ENCODE results near the gene TRIM8. TPM values are rescaled to one million over a fixed set of nuclear protein-coding genes. Genes with fewer than 3 reads are reported as not detected.

The TRIM8 gene
- total RNA-seq, 1 experiment from 2014 or later = 37.0 TPM

DNA sequence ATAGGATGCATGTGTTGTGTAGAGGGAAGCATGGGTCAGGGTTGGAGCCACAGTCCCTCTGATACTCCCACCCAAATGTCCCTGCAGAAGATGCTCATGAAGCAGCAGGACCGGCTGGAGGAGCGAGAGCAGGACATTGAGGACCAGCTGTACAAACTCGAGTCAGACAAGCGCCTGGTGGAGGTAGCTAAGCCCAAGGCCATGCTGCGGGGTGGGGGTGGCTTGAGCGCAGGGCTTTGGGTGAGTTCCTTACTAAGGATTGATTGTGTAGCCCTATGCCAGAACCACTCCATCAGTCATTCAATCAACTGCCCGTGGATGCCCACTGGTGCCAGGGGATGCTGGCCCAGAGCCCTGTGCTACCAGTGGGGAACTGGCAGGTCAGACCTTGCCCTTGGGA lies 10.3 kb downstream of the TRIM8 start:
- Mint-ChIP-seq H3K9me3 (no peaks in the 10 kb centered on the region), H3K4me1 (peaks cover 27 to 45% of the 10 kb centered on the region in 2 experiments), H3K27me3 (ENCODE audit: low read depth) (no peaks in the 10 kb centered on the region), H3K36me3 (ENCODE audit: insufficient read depth in 1 of 3, low read depth in 3 of 3) (peaks cover 20 to 56% (median 49%) of the 10 kb centered on the region in 3 experiments), H3K27ac (peak overlapping the region in 2 of 3 experiments; percentile 34 to 72; a peak in 2 of 7 replicates), H3K4me3 (no peak overlapping the region)
- Histone ChIP-seq H4K8ac (replicated peaks; ENCODE audit: insufficient read length, low read depth, low read length) (no peak overlapping the region), H3K9ac (ENCODE audit: extremely low read depth, insufficient read length, low read length) (no peak overlapping the region), H2BK120ac (ENCODE audit: low read depth, low read length, poor library complexity, severe bottlenecking) (no peak overlapping the region), H2BK12ac (ENCODE audit: insufficient read length, low read depth, low read length) (no peak overlapping the region), H2AFZ (ENCODE audit: low read length) (no peak overlapping the region), H4K20me1 (ENCODE audit: control insufficient read depth, insufficient read depth, insufficient read length) (no peaks in the 10 kb centered on the region), H3K23me2 (ENCODE audit: insufficient read length, low read depth, low read length, poor library complexity, severe bottlenecking) (no peaks in the 10 kb centered on the region), H3K4ac (ENCODE audit: low read depth, low read length) (no peak overlapping the region), H3K4me1 (ENCODE audit: insufficient read depth, low read length) (peaks cover 1% of the 10 kb centered on the region; the same call in 1 of the 2 replicates), H2AK5ac (ENCODE audit: insufficient read length, low read length) (no peak overlapping the region), H2BK20ac (ENCODE audit: low read depth, low read length, poor library complexity, severe bottlenecking) (no peak overlapping the region), H4K91ac (ENCODE audit: insufficient read length, low read depth, low read length) (no peak overlapping the region), H3K27ac (ENCODE audit: insufficient read length, low read depth, low read length) (no peak overlapping the region), H3K4me2 (ENCODE audit: insufficient read depth, insufficient read length, low read length) (no peak overlapping the region), H3K14ac (ENCODE audit: insufficient read depth, low read length) (no peak overlapping the region), H3K23ac (ENCODE audit: insufficient read length, low read depth, low read length) (no peak overlapping the region), H3K79me2 (ENCODE audit: insufficient read depth, low read length) (peaks cover 2% of the 10 kb centered on the region; the same call in 1 of the 2 replicates), H3K56ac (ENCODE audit: insufficient read length, low read depth, low read length) (no peak overlapping the region), H3T11ph (ENCODE audit: low read length) (no peak overlapping the region), H3K27me3 (ENCODE audit: insufficient read depth, low read length) (no peaks in the 10 kb centered on the region), H2BK15ac (ENCODE audit: low read depth, low read length) (no peak overlapping the region), H3K18ac (ENCODE audit: insufficient read length, low read depth, low read length) (no peak overlapping the region), H3K79me1 (ENCODE audit: insufficient read depth, low read depth, low read length, poor library complexity, severe bottlenecking) (peaks cover 6% of the 10 kb centered on the region), H4K5ac (ENCODE audit: insufficient read length, low read depth, low read length) (no peak overlapping the region), H2BK5ac (ENCODE audit: insufficient read length, low read length) (no peak overlapping the region), H3K9me3 (ENCODE audit: control insufficient read depth, low read depth, low read length) (no peaks in the 10 kb centered on the region)
- TF ChIP-seq, protein P1, sequence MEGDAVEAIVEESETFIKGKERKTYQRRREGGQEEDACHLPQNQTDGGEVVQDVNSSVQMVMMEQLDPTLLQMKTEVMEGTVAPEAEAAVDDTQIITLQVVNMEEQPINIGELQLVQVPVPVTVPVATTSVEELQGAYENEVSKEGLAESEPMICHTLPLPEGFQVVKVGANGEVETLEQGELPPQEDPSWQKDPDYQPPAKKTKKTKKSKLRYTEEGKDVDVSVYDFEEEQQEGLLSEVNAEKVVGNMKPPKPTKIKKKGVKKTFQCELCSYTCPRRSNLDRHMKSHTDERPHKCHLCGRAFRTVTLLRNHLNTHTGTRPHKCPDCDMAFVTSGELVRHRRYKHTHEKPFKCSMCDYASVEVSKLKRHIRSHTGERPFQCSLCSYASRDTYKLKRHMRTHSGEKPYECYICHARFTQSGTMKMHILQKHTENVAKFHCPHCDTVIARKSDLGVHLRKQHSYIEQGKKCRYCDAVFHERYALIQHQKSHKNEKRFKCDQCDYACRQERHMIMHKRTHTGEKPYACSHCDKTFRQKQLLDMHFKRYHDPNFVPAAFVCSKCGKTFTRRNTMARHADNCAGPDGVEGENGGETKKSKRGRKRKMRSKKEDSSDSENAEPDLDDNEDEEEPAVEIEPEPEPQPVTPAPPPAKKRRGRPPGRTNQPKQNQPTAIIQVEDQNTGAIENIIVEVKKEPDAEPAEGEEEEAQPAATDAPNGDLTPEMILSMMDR (conservative IDR thresholded peaks at IDR 0.05) = no peak
- no peak for DNase-seq
- WGBS (ENCODE audit: extremely low coverage, insufficient read length, low lambda C conversion rate) = no CpG with 5 or more reads among the region's 7 CpGs

Measured in H9 (cell line).